ENCODE data around the gene TSC2. TPM values are rescaled to one million over a fixed set of nuclear protein-coding genes. Genes with fewer than 3 reads are reported as not detected.

TSC2 gene
- total and polyA plus RNA-seq, 3 experiments from 2014 or later = 46.4 to 86.3 (median 79.3) TPM

DNA sequence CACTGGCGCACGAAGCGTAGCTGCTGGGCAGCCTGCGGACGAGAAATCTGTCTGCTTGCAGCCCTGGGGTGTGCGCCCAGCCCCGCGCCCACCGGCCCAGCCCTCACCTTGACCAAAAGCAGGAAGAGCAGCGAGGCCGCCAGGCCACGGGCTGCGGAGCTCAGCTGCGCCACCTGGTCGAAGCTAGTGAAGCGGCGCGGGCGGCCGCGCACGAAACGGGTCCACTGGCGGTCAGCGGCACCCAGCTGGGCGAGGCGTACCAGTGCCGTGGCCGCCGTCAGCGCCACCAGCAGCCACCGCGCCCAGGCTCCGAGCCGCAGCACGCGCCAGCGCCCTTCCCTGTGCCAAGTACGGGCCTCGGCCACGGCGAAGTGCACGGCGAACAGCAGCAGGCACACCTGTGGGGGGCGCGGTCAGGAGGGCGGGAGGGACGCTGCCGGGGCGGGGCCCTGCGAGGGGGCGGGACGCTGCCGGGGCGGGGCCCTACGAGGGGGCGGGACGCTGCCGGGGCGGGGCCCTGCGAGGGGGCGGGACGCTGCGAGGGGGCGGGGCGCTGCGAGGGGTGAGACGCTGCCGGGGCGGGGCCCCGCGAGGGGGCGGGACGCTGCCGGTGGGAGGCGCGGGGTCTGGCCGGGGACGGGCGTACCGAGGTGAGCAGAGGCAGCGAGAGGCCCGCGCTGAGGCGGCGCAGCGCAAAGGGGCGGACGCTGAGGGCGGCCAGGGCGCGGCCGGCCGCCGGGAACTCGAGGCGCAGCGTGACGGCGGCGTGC, 43.2 kb downstream of the TSC2 start:
- Mint-ChIP-seq H3K27me3 (no peaks in the 10 kb centered on the region), H3K27ac (no peak overlapping the region), H3K9me3 (no peaks in the 10 kb centered on the region), H3K36me3 (peaks cover 0 to 68% (median 3%) of the 10 kb centered on the region in 3 donors), H3K4me3 (peak overlapping the region in 1 of 7 donors; percentile 48), H3K4me1 (no peaks in the 10 kb centered on the region)
- Histone ChIP-seq H3K27me3 (ENCODE audit: insufficient read depth, low read length, poor library complexity, severe bottlenecking) (no peaks in the 10 kb centered on the region), H3K36me3 (ENCODE audit: insufficient read depth, low read length) (no peaks in the 10 kb centered on the region), H3K4me1 (ENCODE audit: insufficient read depth, low read length) (no peaks in the 10 kb centered on the region), H3K27ac (ENCODE audit: low read depth, low read length) (no peak overlapping the region), H3K9me3 (ENCODE audit: low read length) (no peaks in the 10 kb centered on the region), H3K4me3 (ENCODE audit: low read length) (no peak overlapping the region)
- ChIA-PET CTCF (no interaction called here), POLR2A (no interaction called here)
- DNase-seq = peak in 3 of 5 donors; percentile 26 to 38 (median 35)

DNA sequence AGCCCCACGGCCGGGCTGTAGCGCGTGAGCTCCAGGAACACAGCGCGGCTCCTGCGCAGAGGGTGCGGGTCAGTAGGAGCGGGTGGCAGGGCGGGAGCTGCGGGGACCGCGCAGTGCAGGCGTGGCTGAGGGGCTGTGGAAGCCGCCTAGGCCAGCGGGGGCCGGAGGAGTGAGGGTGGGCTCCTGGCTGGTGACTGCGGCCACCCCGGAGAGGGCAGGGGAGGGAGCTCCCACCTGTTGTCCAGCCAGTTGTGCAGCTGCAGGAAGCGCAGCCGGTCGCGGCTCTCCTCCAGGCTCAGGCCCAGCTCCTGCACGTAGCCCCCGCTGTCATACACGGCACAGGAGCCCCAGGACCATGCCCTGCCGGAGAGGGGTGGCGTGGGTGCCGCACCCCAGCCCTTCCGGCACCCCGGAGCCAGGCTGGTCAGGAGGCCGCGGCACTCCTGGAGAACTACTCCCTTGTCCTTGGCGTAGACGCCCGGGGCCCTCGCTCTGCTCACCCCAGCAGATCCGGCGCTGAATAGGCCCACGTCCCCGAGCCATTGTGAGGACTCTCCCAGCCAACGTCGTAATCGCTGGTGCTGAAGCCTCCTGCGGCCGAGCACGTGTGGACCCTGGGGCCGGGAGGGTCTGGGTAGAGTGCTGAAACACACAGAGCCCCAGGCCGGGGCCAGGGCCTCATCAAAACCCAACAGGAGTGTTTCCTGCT, 43.9 kb downstream of the TSC2 start:
- no peak overlapping the region for H3K4me3 Mint-ChIP-seq
- H3K27ac Mint-ChIP-seq = no peak overlapping the region
- POLR2A ChIA-PET = no interaction called here
- H3K4me3 ChIP-seq (ENCODE audit: low read length) = no peak overlapping the region
- no peak for DNase-seq
- H3K36me3 Mint-ChIP-seq = peaks cover 0 to 71% (median 3%) of the 10 kb centered on the region in 3 donors
- no peaks in the 10 kb centered on the region for H3K4me1 ChIP-seq (ENCODE audit: insufficient read depth, low read length)
- no peaks in the 10 kb centered on the region for H3K27me3 Mint-ChIP-seq
- no peaks in the 10 kb centered on the region for H3K27me3 ChIP-seq (ENCODE audit: insufficient read depth, low read length, poor library complexity, severe bottlenecking)
- CTCF ChIA-PET = no interaction called here
- H3K36me3 ChIP-seq (ENCODE audit: insufficient read depth, low read length) = no peaks in the 10 kb centered on the region
- no peaks in the 10 kb centered on the region for H3K4me1 Mint-ChIP-seq
- no peaks in the 10 kb centered on the region for H3K9me3 Mint-ChIP-seq
- no peaks in the 10 kb centered on the region for H3K9me3 ChIP-seq (ENCODE audit: low read length)
- no peak overlapping the region for H3K27ac ChIP-seq (ENCODE audit: low read depth, low read length)

DNA sequence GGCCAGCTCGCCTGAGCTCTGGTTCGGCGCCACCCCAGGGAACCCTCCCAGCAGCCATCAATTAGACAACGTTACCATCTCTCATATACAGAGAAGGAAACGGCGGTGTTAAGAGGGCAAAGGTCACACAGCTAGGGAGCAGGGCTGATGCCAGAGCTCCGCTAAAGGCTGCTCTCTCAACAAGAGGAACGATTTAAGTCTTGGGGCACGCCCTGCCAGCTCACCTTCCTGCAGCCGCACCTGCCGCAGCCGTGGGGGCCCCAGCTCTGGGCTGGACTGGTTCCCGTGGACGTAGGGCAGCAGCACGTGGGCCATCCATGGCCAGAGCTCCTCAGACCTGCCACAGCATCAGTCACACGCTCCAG, 44.5 kb downstream of the TSC2 start:
- Histone ChIP-seq H3K36me3 (ENCODE audit: insufficient read depth, low read length) (no peaks in the 10 kb centered on the region), H3K4me1 (ENCODE audit: insufficient read depth, low read length) (no peaks in the 10 kb centered on the region), H3K9me3 (ENCODE audit: low read length) (no peaks in the 10 kb centered on the region), H3K27me3 (ENCODE audit: insufficient read depth, low read length, poor library complexity, severe bottlenecking) (no peaks in the 10 kb centered on the region), H3K4me3 (ENCODE audit: low read length) (no peak overlapping the region), H3K27ac (ENCODE audit: low read depth, low read length) (no peak overlapping the region)
- H3K27ac Mint-ChIP-seq = peak overlapping the region in 1 of 8 donors; percentile 70
- no peaks in the 10 kb centered on the region for H3K9me3 Mint-ChIP-seq
- no peak for DNase-seq
- H3K27me3 Mint-ChIP-seq = no peaks in the 10 kb centered on the region
- no peaks in the 10 kb centered on the region for H3K4me1 Mint-ChIP-seq
- ChIA-PET CTCF (no interaction called here), POLR2A (no interaction called here)
- H3K36me3 Mint-ChIP-seq = peaks cover 0 to 67% (median 3%) of the 10 kb centered on the region in 3 donors
- no peak overlapping the region for H3K4me3 Mint-ChIP-seq

DNA sequence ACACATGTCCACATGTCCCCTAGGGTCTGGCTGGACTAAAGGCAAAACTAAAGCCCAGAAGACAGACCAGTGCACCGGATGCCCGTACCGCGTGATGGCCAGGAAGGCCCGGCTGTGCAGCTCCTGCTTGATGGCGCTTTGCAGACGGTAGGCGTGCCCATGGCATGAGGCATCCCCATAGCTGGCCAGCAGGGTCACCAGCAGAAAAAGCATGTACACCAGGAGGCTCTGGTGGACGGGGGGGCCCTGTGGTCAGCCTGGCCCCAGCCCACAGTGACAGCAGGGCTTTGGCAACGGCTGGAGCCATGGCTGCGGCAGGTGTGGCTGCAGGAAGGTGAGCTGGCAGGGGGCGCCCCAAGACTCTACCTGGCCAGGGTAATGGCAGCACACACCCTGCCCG, 45.1 kb downstream of the TSC2 start:
- H3K4me1 Mint-ChIP-seq = no peaks in the 10 kb centered on the region
- H3K4me3 Mint-ChIP-seq = no peak overlapping the region
- no peaks in the 10 kb centered on the region for H3K9me3 ChIP-seq (ENCODE audit: low read length)
- H3K36me3 Mint-ChIP-seq = peaks cover 0 to 63% (median 3%) of the 10 kb centered on the region in 3 donors
- no peaks in the 10 kb centered on the region for H3K9me3 Mint-ChIP-seq
- peak overlapping the region in 1 of 8 donors; percentile 44 for H3K27ac Mint-ChIP-seq
- ChIA-PET CTCF (no interaction called here), POLR2A (no interaction called here)
- DNase-seq = no peak
- no peaks in the 10 kb centered on the region for H3K27me3 ChIP-seq (ENCODE audit: insufficient read depth, low read length, poor library complexity, severe bottlenecking)
- H3K36me3 ChIP-seq (ENCODE audit: insufficient read depth, low read length) = no peaks in the 10 kb centered on the region
- no peak overlapping the region for H3K4me3 ChIP-seq (ENCODE audit: low read length)
- no peaks in the 10 kb centered on the region for H3K4me1 ChIP-seq (ENCODE audit: insufficient read depth, low read length)
- no peaks in the 10 kb centered on the region for H3K27me3 Mint-ChIP-seq
- no peak overlapping the region for H3K27ac ChIP-seq (ENCODE audit: low read depth, low read length)

DNA sequence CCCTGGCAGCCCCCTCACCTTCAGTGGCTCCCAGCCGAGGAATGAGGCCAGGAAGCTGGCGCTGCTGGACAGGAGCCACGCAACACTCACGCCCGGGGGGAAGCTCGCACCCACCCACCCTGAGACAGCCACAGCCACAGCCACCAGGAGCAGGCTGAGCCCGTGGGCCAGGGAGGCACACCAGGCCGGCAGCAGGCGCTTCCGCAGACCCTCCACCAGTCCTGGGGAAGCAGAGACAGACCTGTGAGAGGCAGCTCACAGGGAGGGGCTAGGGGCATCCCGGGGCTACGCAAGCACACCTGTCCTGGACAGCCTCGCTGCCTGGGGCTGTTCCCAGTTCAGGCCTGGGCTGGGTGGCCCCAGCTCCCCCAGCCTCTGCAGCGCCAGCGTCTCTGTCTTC, 46.0 kb downstream of the TSC2 start:
- Mint-ChIP-seq H3K4me1 (no peaks in the 10 kb centered on the region), H3K27me3 (no peaks in the 10 kb centered on the region), H3K27ac (no peak overlapping the region), H3K9me3 (no peaks in the 10 kb centered on the region), H3K4me3 (no peak overlapping the region), H3K36me3 (peaks cover 0 to 54% (median 3%) of the 10 kb centered on the region in 3 donors)
- CTCF ChIA-PET = no interaction called here
- no peak overlapping the region for H3K4me3 ChIP-seq (ENCODE audit: low read length)
- H3K27me3 ChIP-seq (ENCODE audit: insufficient read depth, low read length, poor library complexity, severe bottlenecking) = no peaks in the 10 kb centered on the region
- H3K36me3 ChIP-seq (ENCODE audit: insufficient read depth, low read length) = no peaks in the 10 kb centered on the region
- no peaks in the 10 kb centered on the region for H3K4me1 ChIP-seq (ENCODE audit: insufficient read depth, low read length)
- POLR2A ChIA-PET = no interaction called here
- H3K27ac ChIP-seq (ENCODE audit: low read depth, low read length) = no peak overlapping the region
- DNase-seq = no peak
- no peaks in the 10 kb centered on the region for H3K9me3 ChIP-seq (ENCODE audit: low read length)

DNA sequence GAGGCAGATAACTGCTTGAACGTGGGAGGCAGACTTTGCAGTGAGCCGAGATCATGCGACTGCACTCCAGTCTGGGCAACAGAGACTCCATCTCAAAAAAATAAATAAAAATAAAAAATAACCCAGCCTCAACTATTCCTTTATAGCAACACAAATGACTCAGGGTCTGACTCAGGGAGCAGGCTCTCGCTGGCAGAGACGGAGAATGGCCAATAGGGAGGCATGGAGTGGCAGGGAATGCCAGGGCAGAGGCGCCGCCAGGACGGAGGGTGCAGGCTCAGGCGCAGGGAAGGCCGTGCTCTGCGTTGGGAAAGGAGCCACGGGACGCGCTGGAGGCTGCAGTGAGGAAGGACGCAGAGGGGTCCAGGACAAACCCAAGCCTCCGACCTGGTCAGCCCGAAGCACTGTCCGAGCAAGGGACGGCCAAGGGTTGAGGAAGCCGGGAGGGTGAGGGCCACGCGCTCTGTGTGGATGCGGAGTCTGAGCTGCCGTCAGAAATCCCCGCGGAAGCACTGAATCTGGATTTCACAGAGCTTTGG, 47.6 kb downstream of the TSC2 start:
- Histone ChIP-seq H3K36me3 (ENCODE audit: insufficient read depth, low read length) (no peaks in the 10 kb centered on the region), H3K4me1 (ENCODE audit: insufficient read depth, low read length) (no peaks in the 10 kb centered on the region), H3K27me3 (ENCODE audit: insufficient read depth, low read length, poor library complexity, severe bottlenecking) (no peaks in the 10 kb centered on the region), H3K9me3 (ENCODE audit: low read length) (no peaks in the 10 kb centered on the region), H3K4me3 (ENCODE audit: low read length) (no peak overlapping the region), H3K27ac (ENCODE audit: low read depth, low read length) (no peak overlapping the region)
- Mint-ChIP-seq H3K4me1 (no peaks in the 10 kb centered on the region), H3K27ac (peak overlapping the region in 2 of 8 donors; percentile 54 to 58), H3K27me3 (no peaks in the 10 kb centered on the region), H3K4me3 (no peak overlapping the region), H3K9me3 (no peaks in the 10 kb centered on the region), H3K36me3 (peaks cover 0 to 47% (median 2%) of the 10 kb centered on the region in 3 donors)
- CTCF ChIA-PET = no interaction called here
- POLR2A ChIA-PET = no interaction called here
- DNase-seq = no peak

DNA sequence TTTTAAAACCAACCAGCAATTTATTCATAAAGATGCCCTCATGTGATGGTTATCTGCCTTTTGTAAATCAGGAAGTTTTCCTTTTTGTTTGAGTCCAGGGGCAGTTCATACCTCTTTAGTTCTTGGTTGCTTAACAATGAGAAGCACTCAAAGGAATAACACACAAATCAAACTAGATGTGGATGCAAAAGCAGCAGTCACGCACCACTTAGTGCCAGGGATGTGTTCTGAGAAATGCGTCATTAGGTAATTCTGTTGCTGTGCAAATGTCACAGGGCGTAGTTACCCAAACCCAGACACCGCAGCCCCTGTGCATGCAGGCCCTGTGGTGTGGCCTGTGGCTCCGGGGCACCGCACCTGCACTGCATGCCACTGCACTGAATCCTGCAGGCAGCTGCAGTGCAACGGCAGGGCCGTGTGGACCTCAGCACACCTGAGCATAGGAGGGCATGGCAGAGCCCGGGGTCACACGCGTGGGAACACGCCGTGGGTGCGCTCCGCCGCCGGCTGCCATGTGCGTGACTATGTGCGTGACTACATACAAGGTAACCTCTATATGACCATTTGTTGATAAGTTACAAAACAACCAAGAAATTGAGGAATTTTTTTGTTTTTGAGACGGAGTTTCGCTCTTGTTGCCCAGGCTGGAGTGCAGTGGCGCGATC, 48.3 kb downstream of the TSC2 start:
- POLR2A ChIA-PET = no interaction called here

More for the DNA sequence above, 48.3 kb downstream of the TSC2 start:
- Histone ChIP-seq H3K27ac (ENCODE audit: low read depth, low read length) (no peak overlapping the region), H3K4me3 (ENCODE audit: low read length) (no peak overlapping the region), H3K27me3 (ENCODE audit: insufficient read depth, low read length, poor library complexity, severe bottlenecking) (no peaks in the 10 kb centered on the region), H3K36me3 (ENCODE audit: insufficient read depth, low read length) (no peaks in the 10 kb centered on the region), H3K4me1 (ENCODE audit: insufficient read depth, low read length) (no peaks in the 10 kb centered on the region), H3K9me3 (ENCODE audit: low read length) (no peaks in the 10 kb centered on the region)
- H3K9me3 Mint-ChIP-seq = no peaks in the 10 kb centered on the region
- H3K4me3 Mint-ChIP-seq = no peak overlapping the region
- peaks cover 0 to 51% (median 2%) of the 10 kb centered on the region in 3 donors for H3K36me3 Mint-ChIP-seq
- DNase-seq = no peak
- H3K4me1 Mint-ChIP-seq = no peaks in the 10 kb centered on the region
- H3K27ac Mint-ChIP-seq = no peak overlapping the region
- H3K27me3 Mint-ChIP-seq = no peaks in the 10 kb centered on the region
- CTCF ChIA-PET = no interaction called here

Measured in CD8-positive, alpha-beta memory T cell (primary cell).